OCI-LY7 (cell line): Measurements from ENCODE around the gene STEAP3.

ENCODE experiments used
- EZH2phosphoT487 ChIP-seq: fragments of 200-600 bp; sonication (generic); IDR thresholded peaks from 2 replicates; pipeline ENCODE4 v1.6.1; 2018; ENCODE audit warnings: low read depth, borderline replicate concordance, mild to moderate bottlenecking, mixed run types, antibody characterized with exemption, low read length, moderate library complexity, mixed read lengths
- TF ChIP-seq, protein P1 (sequence below): fragments of 200-600 bp; sonication (generic); conservative IDR thresholded peaks from 2 replicates; pipeline ENCODE4 v1.5.1; 2014; ENCODE audit warnings: mild to moderate bottlenecking, antibody characterized with exemption, low read length, moderate library complexity, mixed read lengths

GRCh38 chr2:119179991-119180390 lies 43.6 kb upstream of the STEAP3 start:
- TF ChIP-seq, protein P1, sequence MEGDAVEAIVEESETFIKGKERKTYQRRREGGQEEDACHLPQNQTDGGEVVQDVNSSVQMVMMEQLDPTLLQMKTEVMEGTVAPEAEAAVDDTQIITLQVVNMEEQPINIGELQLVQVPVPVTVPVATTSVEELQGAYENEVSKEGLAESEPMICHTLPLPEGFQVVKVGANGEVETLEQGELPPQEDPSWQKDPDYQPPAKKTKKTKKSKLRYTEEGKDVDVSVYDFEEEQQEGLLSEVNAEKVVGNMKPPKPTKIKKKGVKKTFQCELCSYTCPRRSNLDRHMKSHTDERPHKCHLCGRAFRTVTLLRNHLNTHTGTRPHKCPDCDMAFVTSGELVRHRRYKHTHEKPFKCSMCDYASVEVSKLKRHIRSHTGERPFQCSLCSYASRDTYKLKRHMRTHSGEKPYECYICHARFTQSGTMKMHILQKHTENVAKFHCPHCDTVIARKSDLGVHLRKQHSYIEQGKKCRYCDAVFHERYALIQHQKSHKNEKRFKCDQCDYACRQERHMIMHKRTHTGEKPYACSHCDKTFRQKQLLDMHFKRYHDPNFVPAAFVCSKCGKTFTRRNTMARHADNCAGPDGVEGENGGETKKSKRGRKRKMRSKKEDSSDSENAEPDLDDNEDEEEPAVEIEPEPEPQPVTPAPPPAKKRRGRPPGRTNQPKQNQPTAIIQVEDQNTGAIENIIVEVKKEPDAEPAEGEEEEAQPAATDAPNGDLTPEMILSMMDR, result no peak
- no peak for TF ChIP-seq EZH2phosphoT487
